HS-5 (cell line): ENCODE results near the gene INSC.

Source experiments
- DNase-seq: peaks from one replicate; pipeline ENCODE4 v3.0.0-alpha.2; 2012; ENCODE audit warnings: low read depth

INSC gene

DNA sequence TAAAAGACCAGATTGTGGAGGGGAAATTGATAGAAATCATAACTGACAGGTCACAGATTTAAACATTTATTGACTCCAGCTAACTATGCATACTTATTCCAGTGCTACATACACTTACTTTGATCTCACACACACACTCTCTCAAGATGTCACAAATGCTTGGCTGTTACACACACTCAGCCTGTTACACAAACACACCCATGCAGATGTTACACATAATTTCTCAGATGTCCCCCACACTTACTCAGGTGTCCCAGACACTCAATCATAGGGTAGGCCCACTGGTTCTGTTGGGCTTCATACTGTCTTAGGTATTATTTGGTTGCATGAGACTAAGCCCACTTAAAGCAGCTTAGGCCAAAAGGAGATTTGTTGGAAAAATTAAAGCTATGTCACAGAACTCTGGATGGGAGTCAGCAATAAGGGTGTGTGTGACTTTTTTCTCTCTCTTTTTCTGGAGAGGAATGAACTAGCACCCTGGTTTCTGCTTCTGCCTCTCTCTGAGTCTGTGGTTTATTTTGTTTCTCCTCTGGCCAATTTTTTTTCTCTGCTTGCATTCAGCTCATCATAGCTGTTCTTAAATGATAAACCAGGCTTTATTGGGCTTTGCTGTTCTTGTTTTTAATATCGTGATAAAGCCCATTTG lies 179.4 kb downstream of the INSC start:
- DNase-seq: no peak

DNA sequence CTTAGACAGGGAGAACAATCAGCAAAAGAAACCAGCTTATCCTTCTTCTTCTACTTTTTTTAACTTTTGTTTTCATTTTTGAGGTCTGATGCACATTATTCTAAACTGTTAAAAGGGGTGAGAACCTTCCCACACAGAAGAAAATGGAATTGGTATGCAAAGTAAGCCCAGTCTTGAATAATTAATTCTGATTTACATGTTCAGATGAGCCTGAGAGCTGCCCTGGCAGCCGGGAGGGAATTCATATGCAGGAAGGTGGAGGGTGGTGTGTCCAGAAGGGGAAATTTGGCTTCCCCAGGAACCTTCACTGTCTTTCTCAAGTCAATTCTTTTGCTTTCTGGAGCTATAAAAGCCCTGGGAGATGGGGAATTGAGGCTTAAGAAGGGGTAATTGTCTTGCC lies 181.0 kb downstream of the INSC start:
- no peak for DNase-seq
